ENCODE results near the gene SCUBE1.

DNA sequence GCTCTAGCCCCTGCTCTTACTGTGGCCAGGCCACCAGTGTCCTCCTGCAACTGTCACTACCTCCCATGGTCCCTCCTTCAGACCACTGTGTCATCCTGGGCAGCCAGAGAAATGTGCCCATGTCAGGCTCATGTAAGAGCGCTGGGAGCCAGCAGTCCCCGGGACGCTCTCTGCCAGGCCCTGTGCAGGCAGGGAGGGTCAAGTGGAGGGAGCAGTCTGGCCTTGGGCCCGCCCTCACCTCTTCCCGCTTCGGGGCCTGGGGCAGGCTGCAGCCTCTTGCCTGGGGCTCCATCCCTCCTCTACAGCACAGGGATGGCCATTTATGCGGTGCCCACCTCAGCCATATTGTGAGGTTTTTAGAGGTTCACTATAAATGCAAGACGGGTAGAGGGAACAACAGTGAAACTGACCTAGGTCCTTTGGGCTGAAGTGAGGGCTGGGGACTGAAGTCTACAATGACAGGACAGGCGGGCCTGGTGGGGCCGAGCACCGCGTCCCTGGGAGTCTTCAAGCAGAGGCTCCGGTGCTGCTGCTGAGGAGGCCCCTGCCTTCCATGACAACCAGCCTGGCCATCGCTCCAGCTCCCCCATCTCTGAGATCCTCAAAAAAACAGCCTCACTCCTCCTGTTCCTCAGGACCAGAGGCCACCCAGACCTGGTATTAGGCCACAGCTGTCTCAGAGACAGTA lies 101.3 kb downstream of the SCUBE1 start:
- no peak for TF ChIP-seq POLR2A (IDR thresholded peaks at IDR 0.05)
- TF ChIP-seq, protein P1, sequence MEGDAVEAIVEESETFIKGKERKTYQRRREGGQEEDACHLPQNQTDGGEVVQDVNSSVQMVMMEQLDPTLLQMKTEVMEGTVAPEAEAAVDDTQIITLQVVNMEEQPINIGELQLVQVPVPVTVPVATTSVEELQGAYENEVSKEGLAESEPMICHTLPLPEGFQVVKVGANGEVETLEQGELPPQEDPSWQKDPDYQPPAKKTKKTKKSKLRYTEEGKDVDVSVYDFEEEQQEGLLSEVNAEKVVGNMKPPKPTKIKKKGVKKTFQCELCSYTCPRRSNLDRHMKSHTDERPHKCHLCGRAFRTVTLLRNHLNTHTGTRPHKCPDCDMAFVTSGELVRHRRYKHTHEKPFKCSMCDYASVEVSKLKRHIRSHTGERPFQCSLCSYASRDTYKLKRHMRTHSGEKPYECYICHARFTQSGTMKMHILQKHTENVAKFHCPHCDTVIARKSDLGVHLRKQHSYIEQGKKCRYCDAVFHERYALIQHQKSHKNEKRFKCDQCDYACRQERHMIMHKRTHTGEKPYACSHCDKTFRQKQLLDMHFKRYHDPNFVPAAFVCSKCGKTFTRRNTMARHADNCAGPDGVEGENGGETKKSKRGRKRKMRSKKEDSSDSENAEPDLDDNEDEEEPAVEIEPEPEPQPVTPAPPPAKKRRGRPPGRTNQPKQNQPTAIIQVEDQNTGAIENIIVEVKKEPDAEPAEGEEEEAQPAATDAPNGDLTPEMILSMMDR (IDR thresholded peaks at IDR 0.05): no peak

Measured in thyroid gland (tissue), 4 donors.